ENCODE results near the gene POMGNT1.

DNA sequence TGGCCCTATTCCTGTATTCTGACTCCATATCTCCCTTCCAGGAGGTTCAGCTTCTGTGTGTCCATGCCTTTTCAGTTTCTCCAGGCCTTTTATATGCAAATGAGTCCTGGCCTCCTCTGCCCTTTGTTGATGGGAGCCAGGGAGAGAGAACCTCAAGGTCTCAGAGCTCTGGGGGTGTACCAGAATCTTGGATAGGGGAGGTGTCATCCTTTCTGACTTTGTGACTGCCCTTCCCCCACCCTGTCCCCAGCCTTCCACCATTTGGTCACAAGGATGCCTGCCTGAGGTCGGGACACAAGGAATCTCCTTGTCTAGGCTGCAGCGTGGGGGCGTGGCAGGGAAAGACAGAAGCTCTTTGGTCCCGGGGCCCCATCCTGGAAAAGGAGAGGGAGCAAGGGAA lies 23.5 kb upstream of the POMGNT1 start:
- TF ChIP-seq, protein P1, sequence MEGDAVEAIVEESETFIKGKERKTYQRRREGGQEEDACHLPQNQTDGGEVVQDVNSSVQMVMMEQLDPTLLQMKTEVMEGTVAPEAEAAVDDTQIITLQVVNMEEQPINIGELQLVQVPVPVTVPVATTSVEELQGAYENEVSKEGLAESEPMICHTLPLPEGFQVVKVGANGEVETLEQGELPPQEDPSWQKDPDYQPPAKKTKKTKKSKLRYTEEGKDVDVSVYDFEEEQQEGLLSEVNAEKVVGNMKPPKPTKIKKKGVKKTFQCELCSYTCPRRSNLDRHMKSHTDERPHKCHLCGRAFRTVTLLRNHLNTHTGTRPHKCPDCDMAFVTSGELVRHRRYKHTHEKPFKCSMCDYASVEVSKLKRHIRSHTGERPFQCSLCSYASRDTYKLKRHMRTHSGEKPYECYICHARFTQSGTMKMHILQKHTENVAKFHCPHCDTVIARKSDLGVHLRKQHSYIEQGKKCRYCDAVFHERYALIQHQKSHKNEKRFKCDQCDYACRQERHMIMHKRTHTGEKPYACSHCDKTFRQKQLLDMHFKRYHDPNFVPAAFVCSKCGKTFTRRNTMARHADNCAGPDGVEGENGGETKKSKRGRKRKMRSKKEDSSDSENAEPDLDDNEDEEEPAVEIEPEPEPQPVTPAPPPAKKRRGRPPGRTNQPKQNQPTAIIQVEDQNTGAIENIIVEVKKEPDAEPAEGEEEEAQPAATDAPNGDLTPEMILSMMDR (conservative IDR thresholded peaks at IDR 0.05; ENCODE audit: low read length) = no peak
- TF ChIP-seq EZH2phosphoT487 (IDR thresholded peaks at IDR 0.05; ENCODE audit: borderline replicate concordance) = no peak

All from Loucy (cell line).